ENCODE results near the gene ARGFX.
"Not testable (repeated sequence)": the region's sequence is repeated elsewhere in the genome, so short reads cannot be mapped to it uniquely, and the experiment has no call there.

The ARGFX gene

GRCh38 chr3:121567649-121568048 is at the start of gene ARGFX:
Gene ARGFX (plus strand): TSS chr3:121567949. CDS start chr3:121570714, 2,765 bp downstream.
- no peak for DNase-seq (ENCODE audit: low read depth in 2 of 2)

- no peak for DNase-seq (ENCODE audit: low read depth in 2 of 2)
Measured at GRCh38 chr3:121517953-121518655, 49.6 kb upstream of the ARGFX start.

- no peak for DNase-seq (ENCODE audit: low read depth in 2 of 2)
Measured at GRCh38 chr3:121520510-121520909, 47.2 kb upstream of the ARGFX start.

- no peak for DNase-seq (ENCODE audit: low read depth in 2 of 2)
Measured at GRCh38 chr3:121529308-121529707, 38.4 kb upstream of the ARGFX start.

- no peak for DNase-seq (ENCODE audit: low read depth in 2 of 2)
Measured at GRCh38 chr3:121531269-121531668, 36.5 kb upstream of the ARGFX start.

- DNase-seq (ENCODE audit: low read depth in 2 of 2) = no peak
Measured at GRCh38 chr3:121542924-121543323, 24.8 kb upstream of the ARGFX start.

GRCh38 chr3:121545049-121545573 is 22.6 kb upstream of the ARGFX start:
- no peak for DNase-seq (ENCODE audit: low read depth in 2 of 2)

- peak; percentile 76 to 84 for DNase-seq (ENCODE audit: low read depth in 2 of 2)
Measured at GRCh38 chr3:121545574-121546455, 21.9 kb upstream of the ARGFX start, which contains the start of gene POLQ. Gene POLQ (minus strand): TSS chr3:121545988. CDS start chr3:121545877, 111 bp downstream.

GRCh38 chr3:121552379-121552778 is 15.4 kb upstream of the ARGFX start:
- no peak for DNase-seq (ENCODE audit: low read depth in 2 of 2)

GRCh38 chr3:121552797-121553196 is 15.0 kb upstream of the ARGFX start:
- DNase-seq (ENCODE audit: low read depth in 2 of 2) = no peak

GRCh38 chr3:121557426-121557934 is 10.3 kb upstream of the ARGFX start:
- DNase-seq (ENCODE audit: low read depth in 2 of 2) = no peak

GRCh38 chr3:121562148-121562547 is 5.6 kb upstream of the ARGFX start:
- no peak for DNase-seq (ENCODE audit: low read depth in 2 of 2)

GRCh38 chr3:121566773-121567172 is 976 bp upstream of the ARGFX start:
- DNase-seq (ENCODE audit: low read depth in 2 of 2) = no peak

GRCh38 chr3:121574449-121574848 is 6.7 kb downstream of the ARGFX start:
- DNase-seq (ENCODE audit: low read depth in 2 of 2) = no peak

GRCh38 chr3:121581691-121582090 is 13.9 kb downstream of the ARGFX start:
- DNase-seq (ENCODE audit: low read depth in 2 of 2) = no peak

- DNase-seq (ENCODE audit: low read depth in 2 of 2) = no peak
Measured at GRCh38 chr3:121584418-121584817, 16.7 kb downstream of the ARGFX start.

GRCh38 chr3:121592856-121593702 is 25.3 kb downstream of the ARGFX start, which contains the start of gene FBXO40:
Gene FBXO40 (plus strand): TSS chr3:121593379. CDS start chr3:121620576, 27,197 bp downstream.
- no peak for DNase-seq (ENCODE audit: low read depth in 2 of 2)

- not testable (repeated sequence) for DNase-seq (ENCODE audit: low read depth in 2 of 2)
Measured at GRCh38 chr3:121593806-121594205, 26.1 kb downstream of the ARGFX start.

- DNase-seq (ENCODE audit: low read depth in 2 of 2) = no peak
Measured at GRCh38 chr3:121594850-121595249, 27.1 kb downstream of the ARGFX start.

GRCh38 chr3:121595765-121596406 is 28.1 kb downstream of the ARGFX start:
- DNase-seq (ENCODE audit: low read depth in 2 of 2) = no peak

- DNase-seq (ENCODE audit: low read depth in 2 of 2) = no peak
Measured at GRCh38 chr3:121598564-121598963, 30.8 kb downstream of the ARGFX start.

All from fibroblast of skin of left biceps (primary cell).